ENCODE measurements around the gene RBBP6.

DNA sequence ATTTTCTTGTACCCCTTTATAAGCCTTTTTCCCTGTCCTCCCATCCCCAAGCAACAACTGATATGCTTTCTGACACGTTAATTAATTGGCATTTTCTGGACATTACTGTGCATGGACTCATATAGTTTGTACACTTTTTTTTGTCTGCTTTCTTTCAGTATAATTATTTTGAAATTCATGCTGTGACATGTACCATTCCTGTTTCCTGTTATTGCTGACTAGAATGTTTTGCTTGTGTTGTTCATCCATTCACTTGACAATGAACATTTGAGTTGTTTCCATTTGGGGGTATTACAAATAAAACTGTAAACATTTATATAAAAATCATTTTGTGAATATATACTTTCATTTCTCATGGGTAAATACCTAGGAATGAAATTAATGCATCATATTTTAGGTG lies 50.6 kb downstream of the RBBP6 start:
- TF ChIP-seq RAD21 (conservative IDR thresholded peaks at IDR 0.05 in 1 of 2, IDR thresholded peaks at IDR 0.05 in 1 of 2) (no peak), POLR2AphosphoS2 (conservative IDR thresholded peaks at IDR 0.05; ENCODE audit: low read length) (no peak), CTCF (IDR thresholded peaks at IDR 0.05) (no peak), CEBPB (IDR thresholded peaks at IDR 0.05) (no peak)

Measured in A549 (cell line).